Fibroblast of skin of right biceps (primary cell): ENCODE measurements around the gene ABCA10.
"Not testable (repeated sequence)": the region's sequence is repeated elsewhere in the genome, so short reads cannot be mapped to it uniquely, and the experiment has no call there.

Source experiments
- DNase-seq: peaks from one replicate; pipeline ENCODE4 v3.0.0-alpha.2; 2013

The ABCA10 gene, protein sequence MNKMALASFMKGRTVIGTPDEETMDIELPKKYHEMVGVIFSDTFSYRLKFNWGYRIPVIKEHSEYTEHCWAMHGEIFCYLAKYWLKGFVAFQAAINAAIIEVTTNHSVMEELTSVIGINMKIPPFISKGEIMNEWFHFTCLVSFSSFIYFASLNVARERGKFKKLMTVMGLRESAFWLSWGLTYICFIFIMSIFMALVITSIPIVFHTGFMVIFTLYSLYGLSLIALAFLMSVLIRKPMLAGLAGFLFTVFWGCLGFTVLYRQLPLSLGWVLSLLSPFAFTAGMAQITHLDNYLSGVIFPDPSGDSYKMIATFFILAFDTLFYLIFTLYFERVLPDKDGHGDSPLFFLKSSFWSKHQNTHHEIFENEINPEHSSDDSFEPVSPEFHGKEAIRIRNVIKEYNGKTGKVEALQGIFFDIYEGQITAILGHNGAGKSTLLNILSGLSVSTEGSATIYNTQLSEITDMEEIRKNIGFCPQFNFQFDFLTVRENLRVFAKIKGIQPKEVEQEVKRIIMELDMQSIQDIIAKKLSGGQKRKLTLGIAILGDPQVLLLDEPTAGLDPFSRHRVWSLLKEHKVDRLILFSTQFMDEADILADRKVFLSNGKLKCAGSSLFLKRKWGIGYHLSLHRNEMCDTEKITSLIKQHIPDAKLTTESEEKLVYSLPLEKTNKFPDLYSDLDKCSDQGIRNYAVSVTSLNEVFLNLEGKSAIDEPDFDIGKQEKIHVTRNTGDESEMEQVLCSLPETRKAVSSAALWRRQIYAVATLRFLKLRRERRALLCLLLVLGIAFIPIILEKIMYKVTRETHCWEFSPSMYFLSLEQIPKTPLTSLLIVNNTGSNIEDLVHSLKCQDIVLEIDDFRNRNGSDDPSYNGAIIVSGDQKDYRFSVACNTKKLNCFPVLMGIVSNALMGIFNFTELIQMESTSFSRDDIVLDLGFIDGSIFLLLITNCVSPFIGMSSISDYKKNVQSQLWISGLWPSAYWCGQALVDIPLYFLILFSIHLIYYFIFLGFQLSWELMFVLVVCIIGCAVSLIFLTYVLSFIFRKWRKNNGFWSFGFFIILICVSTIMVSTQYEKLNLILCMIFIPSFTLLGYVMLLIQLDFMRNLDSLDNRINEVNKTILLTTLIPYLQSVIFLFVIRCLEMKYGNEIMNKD (N-terminal part only)

DNA sequence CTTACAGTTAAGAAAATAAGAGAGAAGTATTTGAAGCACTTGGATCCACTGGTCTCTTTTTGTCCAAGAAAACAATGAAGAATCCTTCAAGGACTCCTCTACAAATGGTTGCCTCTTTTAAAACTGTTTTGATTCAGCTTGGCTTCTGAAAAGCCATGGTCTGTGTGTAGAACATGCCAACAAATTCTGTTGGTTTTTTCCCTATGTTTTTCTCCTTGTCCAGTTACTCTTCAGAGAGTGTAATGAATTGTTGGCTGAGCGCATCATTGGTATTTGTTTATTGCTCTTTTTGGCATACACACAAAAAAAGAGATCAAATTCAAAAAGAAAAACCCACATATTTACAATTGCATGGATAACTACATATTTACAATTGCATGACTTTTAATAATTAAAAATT lies at the start of gene ABCA10:
Gene ABCA10, minus strand, starts transcription at position 249 of the 400 bp plus-strand sequence. CDS start 3,466 bp downstream, outside the sequence.
- no peak for DNase-seq

DNA sequence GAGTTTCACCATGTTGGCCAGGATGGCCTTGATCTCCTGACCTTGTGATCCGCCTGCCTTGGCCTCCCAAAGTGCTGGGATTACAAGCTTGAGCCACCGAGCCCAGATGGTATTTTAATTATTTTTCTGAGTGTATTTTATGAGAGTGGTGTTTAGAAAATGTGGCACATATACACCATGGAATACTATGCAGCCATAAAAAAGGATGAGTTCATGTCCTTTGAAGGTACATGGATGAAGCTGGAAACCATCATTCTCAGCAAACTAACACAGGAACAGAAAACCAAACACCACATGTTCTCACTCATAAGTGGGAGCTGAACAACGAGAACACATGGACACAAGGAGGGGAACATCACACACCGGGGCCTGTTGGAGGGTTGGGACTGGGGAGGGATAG lies 47.7 kb upstream of the ABCA10 start:
- not testable (repeated sequence) for DNase-seq

DNA sequence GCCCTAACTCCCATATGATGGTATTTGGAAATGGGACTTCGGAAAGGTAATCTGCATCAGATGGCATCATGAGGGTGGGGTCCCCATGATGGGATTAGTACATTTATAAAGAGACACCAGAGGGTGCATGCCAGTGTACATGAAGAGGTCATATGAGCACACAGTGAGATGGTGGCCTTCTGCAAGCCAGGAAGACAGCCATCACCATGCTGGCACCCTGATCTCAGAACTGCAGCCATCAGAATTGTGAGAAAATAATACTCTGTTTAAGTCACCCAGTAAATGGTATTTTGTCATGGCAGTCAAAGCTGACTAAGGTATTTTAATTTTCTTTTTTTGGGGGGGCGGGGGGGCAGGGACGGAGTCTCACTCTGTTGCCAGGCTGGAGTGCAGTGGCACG lies 47.1 kb upstream of the ABCA10 start:
- no peak for DNase-seq

DNA sequence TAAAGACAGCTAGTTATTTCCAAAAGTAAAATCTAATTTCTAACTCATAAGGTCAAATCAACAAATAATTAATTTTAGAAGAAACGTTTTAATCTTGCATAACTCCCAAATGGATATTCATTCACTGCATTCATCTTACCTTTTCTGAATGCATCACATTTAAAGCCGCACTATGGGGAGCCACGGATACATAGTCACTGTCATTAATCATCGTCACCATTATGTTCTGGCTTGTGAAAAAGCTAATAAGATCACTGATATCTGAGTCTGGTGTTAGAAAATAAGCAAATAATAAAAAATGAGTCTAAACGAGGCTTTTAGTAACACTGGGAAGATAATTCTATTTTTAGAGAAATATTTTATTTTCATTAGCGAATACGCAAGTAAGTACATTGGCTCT lies 42.4 kb upstream of the ABCA10 start:
- no peak for DNase-seq

DNA sequence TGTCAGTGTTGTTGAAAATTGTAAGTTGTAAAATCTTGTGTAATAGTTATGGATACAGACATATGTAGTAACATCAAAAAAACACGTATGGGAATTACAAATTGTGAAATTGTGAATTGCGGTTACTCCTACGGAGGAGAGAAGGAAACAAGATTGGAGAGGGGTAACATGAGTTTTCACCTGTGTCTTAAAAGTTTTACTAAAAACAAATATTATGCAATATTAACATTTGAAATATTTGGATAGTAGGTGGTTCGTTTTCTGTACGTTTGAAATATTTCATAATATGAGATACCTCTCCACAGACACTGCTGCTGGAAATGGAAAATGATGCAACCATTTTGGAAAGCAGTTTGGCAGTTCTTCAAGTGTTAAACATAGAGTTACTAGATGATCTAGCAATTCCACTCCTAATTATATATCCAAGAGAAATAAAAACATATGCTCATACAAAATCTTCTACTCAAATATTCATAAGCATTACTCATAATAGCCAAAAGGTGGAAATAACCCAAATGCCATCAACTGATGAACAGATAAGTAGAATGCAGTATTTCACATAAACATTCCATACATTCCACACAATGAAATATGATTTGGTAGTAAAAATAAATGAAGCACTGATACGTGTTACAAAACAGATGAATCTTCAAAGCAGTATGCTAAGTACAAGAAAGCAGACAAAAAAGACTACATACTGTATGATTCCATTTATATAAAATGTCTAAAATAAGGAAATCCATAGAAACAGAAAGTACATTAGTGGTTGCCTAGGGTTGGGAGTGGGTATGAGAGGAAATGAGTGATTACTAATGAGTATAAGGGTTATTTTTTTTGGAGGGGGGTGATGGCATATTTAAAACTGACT lies 40.7 kb upstream of the ABCA10 start:
- DNase-seq = peak; percentile 94

DNA sequence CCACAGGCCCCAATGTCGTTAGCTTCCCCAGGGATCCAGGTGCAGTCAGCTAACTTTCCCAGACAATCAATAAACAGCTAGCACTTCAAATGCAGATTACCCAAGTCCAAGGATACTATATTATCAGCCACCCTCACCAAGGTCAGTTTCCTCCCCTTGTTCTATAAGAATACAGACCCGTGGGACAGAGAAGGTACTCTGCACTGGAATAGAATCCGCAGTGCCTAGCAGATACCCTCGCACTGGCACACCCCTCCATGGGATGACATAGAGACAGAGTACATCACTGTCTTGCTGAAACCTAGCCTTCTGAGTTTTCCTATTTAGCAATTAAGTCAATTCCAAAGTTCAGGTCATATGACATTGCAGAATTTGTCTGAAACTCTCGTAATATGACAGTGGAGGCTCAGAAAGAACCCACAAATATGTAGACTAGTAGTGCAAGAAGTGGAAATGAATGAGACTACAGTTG lies 40.0 kb upstream of the ABCA10 start:
- DNase-seq = peak; percentile 34

DNA sequence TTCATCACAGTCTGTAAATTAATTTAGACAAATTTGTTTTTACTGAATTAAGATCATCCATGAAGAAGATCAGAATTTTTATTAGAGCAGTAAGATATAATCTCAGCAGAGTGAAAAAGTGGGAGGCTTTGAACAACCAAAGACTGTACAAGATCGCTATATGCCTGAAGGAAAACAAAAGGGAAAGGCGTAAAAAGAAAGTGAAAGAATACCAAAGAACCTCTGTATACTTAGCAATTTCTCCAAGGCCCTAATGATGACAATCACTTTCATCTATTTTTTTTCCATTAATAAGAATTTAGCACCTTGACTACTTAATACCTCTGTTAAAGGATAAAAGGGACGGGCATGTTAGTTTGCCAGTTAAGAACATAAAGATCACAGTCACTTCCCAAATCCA lies 38.6 kb upstream of the ABCA10 start:
- DNase-seq = no peak

DNA sequence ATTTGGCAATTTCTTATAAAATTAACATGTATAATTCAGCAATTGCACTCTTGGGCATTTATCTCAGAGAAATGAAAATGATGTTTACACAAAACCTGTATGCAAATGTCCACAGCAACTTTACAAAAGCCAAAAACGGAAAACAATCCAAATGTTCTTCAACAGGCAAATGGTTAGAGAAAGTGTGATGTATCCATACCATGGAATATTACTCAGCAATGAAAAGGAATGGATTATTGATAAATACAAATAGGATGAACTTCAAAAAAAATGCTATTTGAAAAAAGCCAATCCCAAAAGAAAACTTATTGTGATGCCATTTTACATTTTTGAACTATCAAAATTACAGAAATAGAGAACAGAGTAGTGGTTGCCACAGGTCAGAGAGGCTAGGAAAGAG lies 37.2 kb upstream of the ABCA10 start:
- DNase-seq = no peak

DNA sequence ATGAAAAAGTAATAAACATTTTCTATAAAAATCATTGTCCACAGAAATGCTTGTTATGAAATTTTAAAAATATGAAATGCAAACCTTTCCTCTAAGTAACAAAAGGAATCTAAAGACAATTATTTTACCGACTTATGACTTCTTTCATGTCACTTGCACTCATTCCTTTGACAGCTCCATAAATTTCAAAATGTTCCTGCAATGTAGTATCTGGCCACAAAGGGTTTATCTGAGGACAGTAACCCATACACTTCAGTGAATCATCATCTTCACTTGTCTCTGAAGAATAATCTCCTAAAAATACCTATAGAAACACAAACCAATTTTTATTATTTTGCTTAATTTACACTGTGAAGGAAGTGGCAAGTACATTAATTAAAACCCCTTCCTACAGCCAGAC lies 25.6 kb upstream of the ABCA10 start:
- DNase-seq = peak; percentile 9

DNA sequence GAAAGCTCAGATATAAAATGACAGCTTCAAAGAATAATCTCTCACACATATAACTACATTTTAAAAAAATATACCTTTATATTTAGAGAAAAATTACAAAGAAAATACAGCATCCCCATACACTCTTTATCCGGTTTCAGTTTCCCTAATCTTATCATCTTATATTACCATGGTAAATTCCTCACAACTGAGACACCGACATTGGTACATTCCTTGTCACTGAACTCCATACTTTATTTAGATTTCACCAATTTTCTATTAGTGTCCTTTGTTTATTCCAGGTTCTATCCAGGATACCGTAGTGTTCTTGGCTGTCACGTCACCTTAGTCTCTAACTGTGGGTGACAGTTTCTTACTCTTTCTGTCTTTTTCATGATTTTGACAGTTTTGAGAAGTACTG lies 22.0 kb upstream of the ABCA10 start:
- peak; percentile 2 for DNase-seq

DNA sequence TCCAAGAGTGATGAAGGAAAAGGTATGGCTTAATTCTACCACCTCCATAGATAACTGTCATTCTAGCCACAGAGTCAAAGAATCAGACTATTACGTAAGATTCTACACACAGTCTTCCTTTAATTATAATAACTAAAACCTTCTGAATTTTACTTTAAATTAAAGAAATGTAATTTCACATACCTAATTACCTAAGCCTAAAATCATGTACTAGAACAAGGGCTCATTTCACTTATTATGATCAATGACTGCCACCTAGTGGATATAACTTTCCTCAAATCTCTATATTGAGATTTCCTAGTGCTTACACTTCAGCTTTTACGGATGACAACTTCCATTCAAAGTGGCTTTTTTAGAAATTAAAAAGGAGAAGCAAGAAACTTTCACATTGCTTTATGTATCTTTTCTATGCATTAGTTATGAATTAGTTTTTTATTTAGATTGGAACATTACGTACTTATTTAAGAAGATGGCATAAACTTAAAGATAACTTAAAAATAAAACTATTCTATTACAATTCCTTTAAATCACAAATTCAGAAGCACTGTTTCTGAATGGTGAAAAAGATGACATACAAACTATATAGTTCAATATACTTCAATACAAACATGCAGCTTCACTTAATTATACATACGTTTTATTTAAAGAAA lies 18.2 kb upstream of the ABCA10 start:
- DNase-seq = peak; percentile 36

DNA sequence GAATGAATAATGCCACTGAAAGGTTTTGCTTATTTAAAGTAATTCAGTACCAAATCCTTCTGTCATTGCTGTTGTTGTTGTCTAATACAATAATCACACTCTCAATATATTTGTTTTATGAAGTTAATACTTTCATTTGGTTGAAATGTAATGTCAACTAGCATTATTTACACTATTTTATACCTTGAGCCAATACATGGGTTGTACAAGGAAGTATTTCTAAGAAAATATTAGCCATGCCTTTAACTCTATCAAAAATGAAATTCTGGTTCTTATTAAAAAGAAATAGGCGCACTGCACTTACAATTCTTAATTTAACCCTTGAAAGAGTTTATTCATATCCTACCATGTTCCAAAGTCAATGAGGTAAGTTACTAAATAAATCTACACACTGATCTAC lies 17.6 kb upstream of the ABCA10 start:
- no peak for DNase-seq

DNA sequence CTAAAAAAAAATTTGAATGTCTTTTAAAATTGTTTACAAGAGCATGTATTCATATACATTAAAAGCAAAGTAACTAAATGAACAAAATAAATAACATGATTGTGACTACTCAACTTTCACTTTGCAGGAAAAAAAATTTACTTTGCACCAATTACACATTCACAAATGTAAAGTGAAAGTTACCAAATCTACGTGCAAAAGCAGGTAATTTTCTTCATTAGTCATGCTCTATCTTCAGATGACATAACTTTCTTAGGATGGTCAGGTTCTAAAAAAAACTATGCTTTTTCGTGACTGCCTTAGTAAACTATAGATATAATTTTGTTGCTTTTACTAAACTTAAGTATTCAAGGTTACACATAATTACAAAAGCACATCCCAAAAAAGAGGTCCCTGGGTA lies 17.0 kb upstream of the ABCA10 start:
- no peak for DNase-seq

DNA sequence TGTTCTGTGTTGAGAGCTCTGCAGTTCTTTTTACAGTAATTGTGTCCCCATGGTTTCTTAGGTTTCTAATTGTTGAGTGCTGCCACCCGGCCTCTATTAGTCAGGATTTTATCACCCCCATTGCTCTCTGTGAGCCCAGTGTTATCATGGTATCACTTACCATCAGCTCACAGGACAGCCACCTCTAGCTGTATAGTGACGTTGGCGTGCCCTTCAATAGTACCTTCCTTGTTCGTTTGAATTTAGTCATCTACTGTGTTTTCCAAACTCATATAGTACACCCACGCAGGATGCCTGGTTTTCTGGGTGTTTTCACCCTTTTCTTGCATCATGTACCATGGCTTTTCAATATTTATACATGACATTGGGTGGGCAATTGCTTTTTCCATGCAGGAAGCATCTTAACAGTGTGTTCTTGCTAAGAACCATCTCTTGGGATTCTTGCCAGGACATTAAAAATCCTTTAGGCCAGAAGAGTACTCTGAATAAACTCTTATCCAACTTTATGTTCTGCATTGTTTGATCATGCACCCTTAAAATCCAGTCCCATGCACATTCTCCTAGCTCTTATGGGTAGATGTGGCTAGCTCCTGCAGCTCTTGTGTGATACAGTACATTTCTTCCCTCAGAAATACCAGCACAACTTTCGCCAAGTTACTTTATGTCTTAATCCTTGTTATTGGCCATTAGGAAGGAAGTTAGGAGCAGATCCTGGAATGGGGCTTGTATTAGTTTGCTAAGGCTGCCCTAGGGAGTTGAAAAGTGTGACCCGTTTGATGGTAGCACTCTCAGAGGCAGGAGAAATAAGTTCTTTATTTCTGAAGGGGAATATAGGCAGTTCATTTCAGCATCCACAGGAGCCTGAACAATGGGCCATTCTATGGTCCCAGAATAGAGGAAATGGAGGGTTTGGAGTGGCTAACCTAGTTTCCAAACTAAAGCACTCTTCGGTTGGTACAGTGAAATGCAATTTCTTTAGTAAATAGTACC lies 11.3 kb upstream of the ABCA10 start:
- no peak for DNase-seq

DNA sequence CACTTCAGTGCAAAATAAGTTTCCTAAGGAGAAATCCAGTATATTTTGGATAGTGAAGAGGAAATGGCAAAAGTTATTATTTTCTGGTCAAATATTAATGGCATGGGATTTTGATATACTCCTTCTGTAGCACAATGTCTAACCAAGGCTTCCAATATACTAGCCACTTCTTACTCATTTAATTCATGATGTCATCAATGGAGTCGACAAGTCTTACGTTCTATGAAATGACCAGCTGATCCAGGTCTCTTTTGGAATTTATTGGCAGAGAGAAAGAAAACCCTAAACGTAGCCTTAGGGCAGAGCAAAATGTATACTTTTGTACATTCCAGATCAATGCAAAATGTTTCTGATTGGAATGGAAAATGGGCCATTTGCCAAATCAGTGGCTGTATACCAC lies 8.3 kb upstream of the ABCA10 start:
- no peak for DNase-seq

DNA sequence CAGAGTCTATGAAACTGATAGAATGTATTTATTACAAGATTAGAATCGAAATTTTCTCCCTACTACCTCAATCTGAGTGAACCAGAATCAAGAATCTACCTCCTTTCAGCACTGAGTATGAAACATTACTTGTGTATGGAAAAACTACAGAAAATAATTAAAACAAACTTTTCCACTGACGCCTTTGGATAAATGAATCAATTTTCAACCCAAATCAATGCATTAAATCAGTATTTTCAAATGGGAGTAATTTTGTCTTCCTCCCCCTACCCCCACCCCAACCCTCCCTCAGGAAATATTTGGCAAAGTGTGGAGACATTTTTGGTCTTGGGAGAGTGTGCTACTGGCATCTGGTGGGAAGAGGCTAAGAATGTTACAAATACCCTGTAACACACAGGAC lies 7.8 kb upstream of the ABCA10 start:
- no peak for DNase-seq

DNA sequence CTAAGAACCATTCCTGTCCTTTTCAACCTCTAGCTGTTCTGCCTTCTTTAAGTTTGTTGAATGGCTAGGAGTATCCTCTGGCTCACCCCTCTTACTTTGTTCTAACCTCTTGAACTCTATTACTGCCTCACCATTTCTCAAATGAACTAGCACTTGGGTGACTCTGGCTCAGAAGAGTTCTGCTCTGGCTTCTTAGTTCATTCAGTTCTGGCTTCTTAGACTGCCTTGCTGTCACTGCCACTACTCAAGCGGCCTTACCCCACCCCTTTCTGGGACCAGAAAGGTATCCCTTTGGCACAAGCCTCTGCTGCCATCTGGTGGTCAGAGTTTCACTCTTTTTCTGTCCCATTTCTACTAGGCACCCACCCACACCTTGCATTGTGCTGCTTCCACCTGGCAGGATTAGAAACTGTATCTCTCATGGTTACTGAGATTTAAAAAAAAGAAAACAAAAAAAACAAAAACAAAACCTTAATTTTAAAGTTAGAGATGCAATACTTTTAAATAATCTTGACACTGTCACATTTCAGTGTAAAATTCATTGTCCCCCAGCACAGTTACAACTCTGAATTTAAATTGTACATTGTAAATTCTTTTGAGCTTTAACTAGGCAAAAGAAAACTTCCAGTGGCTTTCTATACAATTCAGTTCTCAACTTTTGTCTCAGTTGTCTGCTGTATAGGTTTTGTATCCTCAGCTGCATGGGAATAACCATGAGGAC lies 6.9 kb upstream of the ABCA10 start:
- peak; percentile 72 for DNase-seq

DNA sequence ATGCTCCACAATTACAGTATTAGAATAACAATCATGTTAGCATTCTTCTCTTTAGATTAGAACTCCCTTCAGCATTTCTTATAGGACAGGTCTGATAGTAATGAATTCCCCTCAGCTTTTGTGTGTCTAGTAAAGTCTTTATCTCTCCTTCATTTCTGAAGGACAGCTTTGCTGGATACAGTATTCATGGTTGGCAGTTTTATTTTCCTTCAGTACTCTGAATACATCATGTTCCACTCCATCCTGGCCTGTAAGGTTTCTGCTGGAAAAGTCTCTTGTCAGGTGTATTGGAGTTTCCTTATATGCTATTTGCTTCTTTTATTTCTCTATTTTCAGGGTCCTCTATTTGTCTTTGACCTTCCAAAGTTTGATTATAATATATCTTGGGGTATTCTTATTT lies 4.0 kb upstream of the ABCA10 start:
- DNase-seq = no peak

DNA sequence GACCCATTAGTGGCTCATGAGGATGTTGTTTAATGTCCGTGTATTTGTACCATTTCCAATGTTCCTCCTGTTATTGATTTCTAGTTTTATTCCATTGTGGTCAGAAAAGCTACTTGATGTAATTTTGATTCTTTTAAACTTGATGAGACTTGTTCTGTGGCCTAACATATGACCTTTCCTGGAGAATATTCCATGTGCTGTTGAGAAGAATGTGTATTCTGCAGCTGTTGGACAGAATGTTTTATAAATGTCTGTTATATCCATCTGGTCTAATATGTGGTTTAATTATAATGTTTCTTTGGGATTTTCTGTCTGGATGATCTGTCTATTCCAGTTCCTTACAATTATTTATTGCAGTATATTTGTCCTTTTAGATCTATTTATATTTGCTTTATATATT lies 2.9 kb upstream of the ABCA10 start:
- no peak for DNase-seq

DNA sequence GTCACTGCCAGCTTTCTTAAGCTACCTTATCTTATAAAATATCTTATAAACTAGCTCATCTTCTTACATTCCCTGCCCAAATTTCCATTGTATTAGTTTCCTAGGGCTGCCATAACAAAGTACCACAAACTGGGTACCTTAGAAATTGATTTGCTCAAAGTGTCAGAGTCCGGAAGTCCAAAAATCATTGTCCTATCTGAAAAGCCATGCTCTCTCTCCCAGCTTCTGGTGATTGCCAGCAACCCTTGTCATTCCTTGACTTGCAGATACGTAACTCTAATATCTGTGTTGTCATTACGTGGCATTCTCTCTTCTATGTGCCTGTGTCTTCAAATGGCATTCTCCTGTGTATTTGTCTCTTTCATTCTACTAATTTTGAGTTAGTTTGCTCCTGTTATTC lies 2.3 kb upstream of the ABCA10 start:
- no peak for DNase-seq
